ENCODE measurements around the gene DNAJC21. TPM values are rescaled to one million over a fixed set of nuclear protein-coding genes. Genes with fewer than 3 reads are reported as not detected.

The DNAJC21 gene
- polyA plus RNA-seq, 1 donor: 44.5 TPM

GRCh38 chr5:34930870-34931269 is 1.5 kb downstream of the DNAJC21 start:
- peaks cover 9% of the 10 kb centered on the region for H3K4me1 ChIP-seq (ENCODE audit: control insufficient read depth, insufficient read depth, low read length)
- H3K9me3 ChIP-seq (ENCODE audit: control insufficient read depth, low read depth, low read length): no peaks in the 10 kb centered on the region
- H3K27ac ChIP-seq (ENCODE audit: low read length): peak overlapping the region; percentile 95
- DNase-seq: no peak
- H3K36me3 ChIP-seq (ENCODE audit: control insufficient read depth, insufficient read depth, low read length): peaks cover 11% of the 10 kb centered on the region
- H3K27me3 ChIP-seq (ENCODE audit: control insufficient read depth, insufficient read depth, low read length): no peaks in the 10 kb centered on the region
- 88% methylated on average over 3 of the region's 4 CpGs for WGBS (ENCODE audit: insufficient coverage, low lambda C conversion rate)
- H3K4me3 ChIP-seq (ENCODE audit: low read length): peak overlapping the region; percentile 83

DNA sequence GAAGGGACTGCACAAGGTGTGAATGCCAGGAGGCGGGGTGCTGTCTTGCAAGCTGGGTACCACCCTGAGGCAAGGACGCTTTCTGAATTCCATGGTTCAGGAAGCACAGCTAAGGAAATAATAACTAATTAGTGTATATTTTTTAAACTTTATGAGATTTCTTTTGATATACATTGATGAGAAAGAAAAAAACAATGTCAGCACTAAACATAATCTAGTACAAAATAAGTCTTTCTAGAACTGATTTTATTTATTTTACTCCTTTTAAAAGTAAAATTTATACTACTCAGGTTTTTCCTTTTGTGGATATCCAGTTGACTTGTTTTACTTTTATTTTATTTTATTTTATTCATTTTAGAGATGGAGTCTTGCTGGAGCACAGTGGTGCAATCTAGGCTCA is 3.6 kb downstream of the DNAJC21 start:
- peaks cover 19% of the 10 kb centered on the region for H3K36me3 ChIP-seq (ENCODE audit: control insufficient read depth, insufficient read depth, low read length)
- H3K4me1 ChIP-seq (ENCODE audit: control insufficient read depth, insufficient read depth, low read length): peaks cover 9% of the 10 kb centered on the region
- no peaks in the 10 kb centered on the region for H3K9me3 ChIP-seq (ENCODE audit: control insufficient read depth, low read depth, low read length)
- DNase-seq: no peak
- H3K27me3 ChIP-seq (ENCODE audit: control insufficient read depth, insufficient read depth, low read length): no peaks in the 10 kb centered on the region
- no peak overlapping the region for H3K4me3 ChIP-seq (ENCODE audit: low read length)
- no CpG with 5 or more reads among the region's 2 CpGs for WGBS (ENCODE audit: insufficient coverage, low lambda C conversion rate)
- H3K27ac ChIP-seq (ENCODE audit: low read length): no peak overlapping the region

- Histone ChIP-seq H3K4me3 (ENCODE audit: low read length) (no peak overlapping the region), H3K4me1 (ENCODE audit: control insufficient read depth, insufficient read depth, low read length) (no peaks in the 10 kb centered on the region), H3K36me3 (ENCODE audit: control insufficient read depth, insufficient read depth, low read length) (peaks cover 51% of the 10 kb centered on the region), H3K27me3 (ENCODE audit: control insufficient read depth, insufficient read depth, low read length) (no peaks in the 10 kb centered on the region), H3K27ac (ENCODE audit: low read length) (no peak overlapping the region), H3K9me3 (ENCODE audit: control insufficient read depth, low read depth, low read length) (no peaks in the 10 kb centered on the region)
- 100% methylated on average over 2 of the region's 3 CpGs for WGBS (ENCODE audit: insufficient coverage, low lambda C conversion rate)
- DNase-seq: no peak
Measured at GRCh38 chr5:34941936-34942335, 12.6 kb downstream of the DNAJC21 start.

- Histone ChIP-seq H3K4me3 (ENCODE audit: low read length) (no peak overlapping the region), H3K9me3 (ENCODE audit: control insufficient read depth, low read depth, low read length) (no peaks in the 10 kb centered on the region), H3K27ac (ENCODE audit: low read length) (no peak overlapping the region), H3K27me3 (ENCODE audit: control insufficient read depth, insufficient read depth, low read length) (no peaks in the 10 kb centered on the region), H3K36me3 (ENCODE audit: control insufficient read depth, insufficient read depth, low read length) (peaks cover 40% of the 10 kb centered on the region), H3K4me1 (ENCODE audit: control insufficient read depth, insufficient read depth, low read length) (no peaks in the 10 kb centered on the region)
- no peak for DNase-seq
- WGBS (ENCODE audit: insufficient coverage, low lambda C conversion rate): no CpG with 5 or more reads among the region's 2 CpGs
Measured at GRCh38 chr5:34944044-34944443, 14.7 kb downstream of the DNAJC21 start.

DNA sequence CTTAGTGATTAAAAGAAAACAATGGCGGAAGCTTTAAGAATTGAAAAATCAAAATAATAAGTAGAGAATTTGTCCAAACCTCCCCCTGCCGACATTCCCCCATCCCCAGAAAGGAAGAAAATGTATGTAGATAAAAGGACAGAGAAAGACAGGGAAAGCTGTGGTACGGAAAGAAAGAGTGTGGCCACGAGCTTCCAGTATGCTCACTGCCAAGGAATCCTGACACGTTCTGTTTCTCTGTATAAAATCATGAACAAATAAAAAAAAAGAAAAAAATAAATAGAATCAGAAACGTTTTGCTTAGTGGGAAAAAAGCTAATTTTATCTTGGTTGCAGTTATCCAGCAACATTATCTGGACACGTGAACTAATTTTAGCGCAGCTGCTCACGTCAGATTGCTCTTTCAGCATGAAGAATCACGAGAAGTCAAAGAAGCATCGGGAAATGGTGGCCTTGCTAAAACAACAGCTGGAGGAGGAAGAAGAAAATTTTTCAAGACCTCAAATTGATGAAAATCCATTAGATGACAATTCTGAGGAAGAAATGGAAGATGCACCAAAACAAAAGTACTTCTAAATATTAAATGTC is 15.2 kb downstream of the DNAJC21 start:
- H3K9me3 ChIP-seq (ENCODE audit: control insufficient read depth, low read depth, low read length): no peaks in the 10 kb centered on the region
- 94% methylated on average over 7 of the region's 11 CpGs for WGBS (ENCODE audit: insufficient coverage, low lambda C conversion rate)

DNA sequence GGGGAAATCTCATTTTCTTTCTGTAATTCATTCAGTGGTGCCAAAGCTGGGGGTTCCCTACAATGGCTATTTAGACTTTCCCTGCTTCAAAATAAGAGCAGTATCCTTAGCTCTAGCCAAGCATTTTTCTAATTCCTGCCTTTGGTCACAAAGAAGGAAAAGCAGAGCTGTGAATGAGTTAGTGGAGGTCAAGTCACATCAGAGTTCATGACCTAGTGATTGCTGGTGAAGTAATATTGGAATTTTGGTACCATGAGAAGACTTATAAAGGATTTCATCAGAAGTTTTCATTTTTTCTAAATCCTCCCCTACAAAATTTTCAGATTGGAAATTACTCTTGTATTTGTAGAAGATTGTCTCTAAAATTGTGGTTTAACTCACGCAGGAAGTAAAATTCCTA is 28.0 kb downstream of the DNAJC21 start:
- no peak overlapping the region for H3K4me3 ChIP-seq (ENCODE audit: low read length)
- H3K9me3 ChIP-seq (ENCODE audit: control insufficient read depth, low read depth, low read length): no peaks in the 10 kb centered on the region
- no peak for DNase-seq
- no peak overlapping the region for H3K27ac ChIP-seq (ENCODE audit: low read length)
- no peaks in the 10 kb centered on the region for H3K4me1 ChIP-seq (ENCODE audit: control insufficient read depth, insufficient read depth, low read length)
- WGBS (ENCODE audit: insufficient coverage, low lambda C conversion rate): 100% methylated on average over 1 of the region's 1 CpG
- peaks cover 12% of the 10 kb centered on the region for H3K36me3 ChIP-seq (ENCODE audit: control insufficient read depth, insufficient read depth, low read length)
- no peaks in the 10 kb centered on the region for H3K27me3 ChIP-seq (ENCODE audit: control insufficient read depth, insufficient read depth, low read length)

More for the DNA sequence above, 15.2 kb downstream of the DNAJC21 start:
- H3K27ac ChIP-seq (ENCODE audit: low read length): no peak overlapping the region
- no peak overlapping the region for H3K4me3 ChIP-seq (ENCODE audit: low read length)
- no peaks in the 10 kb centered on the region for H3K4me1 ChIP-seq (ENCODE audit: control insufficient read depth, insufficient read depth, low read length)
- peaks cover 40% of the 10 kb centered on the region for H3K36me3 ChIP-seq (ENCODE audit: control insufficient read depth, insufficient read depth, low read length)
- DNase-seq: no peak
- no peaks in the 10 kb centered on the region for H3K27me3 ChIP-seq (ENCODE audit: control insufficient read depth, insufficient read depth, low read length)

DNA sequence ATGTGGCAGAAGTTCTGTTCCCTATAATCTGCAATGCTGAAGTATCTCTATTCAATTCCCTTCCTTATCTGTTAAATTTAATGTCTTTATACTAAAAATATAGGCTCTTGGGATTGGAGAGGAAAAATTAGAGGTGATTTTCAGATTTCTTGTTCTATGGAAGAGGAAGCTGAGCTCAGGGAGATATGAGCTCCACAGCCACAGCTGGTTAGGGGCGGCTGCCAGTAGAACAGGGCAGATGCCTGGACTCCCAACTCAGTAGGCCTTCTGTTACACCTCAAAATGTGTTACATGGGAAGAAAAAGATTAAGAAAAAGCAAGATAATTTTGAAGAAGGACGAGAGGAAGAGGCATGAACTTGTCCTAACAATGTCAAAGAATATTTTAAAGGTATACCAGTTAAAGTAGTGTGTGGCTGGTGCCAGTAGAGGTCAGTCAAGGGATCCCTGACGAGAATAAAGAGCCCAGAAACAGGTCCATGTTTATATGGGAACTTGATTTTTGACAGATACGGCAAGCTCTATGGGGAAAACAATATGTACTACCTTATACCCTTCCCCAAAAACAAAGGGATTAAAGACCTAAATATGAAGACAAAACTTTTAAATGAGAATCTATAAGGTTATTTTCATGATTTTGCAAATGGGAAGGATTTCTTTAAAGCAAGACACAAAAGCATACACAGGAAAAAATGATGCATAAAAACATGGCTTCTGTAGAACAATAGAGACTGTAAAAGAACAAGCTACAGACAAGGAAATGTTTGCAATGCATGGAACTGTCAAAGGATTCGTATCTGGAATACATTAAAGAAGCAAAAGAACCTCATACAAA is 28.7 kb downstream of the DNAJC21 start:
- H3K4me3 ChIP-seq (ENCODE audit: low read length): no peak overlapping the region
- H3K27ac ChIP-seq (ENCODE audit: low read length): no peak overlapping the region
- H3K36me3 ChIP-seq (ENCODE audit: control insufficient read depth, insufficient read depth, low read length): peaks cover 9% of the 10 kb centered on the region
- WGBS (ENCODE audit: insufficient coverage, low lambda C conversion rate): 100% methylated on average over 1 of the region's 5 CpGs
- DNase-seq: peak; percentile 8 to 25
- H3K4me1 ChIP-seq (ENCODE audit: control insufficient read depth, insufficient read depth, low read length): no peaks in the 10 kb centered on the region
- H3K9me3 ChIP-seq (ENCODE audit: control insufficient read depth, low read depth, low read length): no peaks in the 10 kb centered on the region
- H3K27me3 ChIP-seq (ENCODE audit: control insufficient read depth, insufficient read depth, low read length): no peaks in the 10 kb centered on the region

GRCh38 chr5:34959323-34959722 is 30.0 kb downstream of the DNAJC21 start:
- no peak overlapping the region for H3K27ac ChIP-seq (ENCODE audit: low read length)
- H3K4me3 ChIP-seq (ENCODE audit: low read length): no peak overlapping the region
- peak in 1 of 2 donors; percentile 22 for DNase-seq
- H3K4me1 ChIP-seq (ENCODE audit: control insufficient read depth, insufficient read depth, low read length): no peaks in the 10 kb centered on the region
- H3K36me3 ChIP-seq (ENCODE audit: control insufficient read depth, insufficient read depth, low read length): peaks cover 5% of the 10 kb centered on the region
- H3K9me3 ChIP-seq (ENCODE audit: control insufficient read depth, low read depth, low read length): no peaks in the 10 kb centered on the region
- H3K27me3 ChIP-seq (ENCODE audit: control insufficient read depth, insufficient read depth, low read length): no peaks in the 10 kb centered on the region
- WGBS (ENCODE audit: insufficient coverage, low lambda C conversion rate): no CpG with 5 or more reads among the region's 1 CpG

DNA sequence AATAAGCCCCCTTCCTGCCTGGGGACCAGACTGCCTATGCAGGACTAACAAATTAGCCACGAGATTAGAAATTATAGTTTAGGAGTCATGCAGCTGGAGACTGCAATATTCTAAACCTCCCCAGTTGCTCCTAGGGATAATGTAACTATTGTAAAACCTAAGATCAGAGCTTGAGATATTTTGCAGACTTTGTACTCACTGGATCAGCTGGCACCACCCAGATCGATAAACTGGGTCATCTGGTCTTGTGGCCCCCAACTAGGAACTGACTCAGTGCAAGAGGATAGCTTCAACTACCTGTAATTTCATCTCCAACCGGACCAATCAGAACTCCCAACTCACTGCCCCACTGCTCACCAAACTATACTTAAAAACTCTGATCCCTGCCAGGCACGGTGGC is 38.2 kb downstream of the DNAJC21 start:
- H3K4me3 ChIP-seq (ENCODE audit: low read length): no peak overlapping the region
- no peaks in the 10 kb centered on the region for H3K36me3 ChIP-seq (ENCODE audit: control insufficient read depth, insufficient read depth, low read length)
- H3K27ac ChIP-seq (ENCODE audit: low read length): no peak overlapping the region
- WGBS (ENCODE audit: insufficient coverage, low lambda C conversion rate): 0% methylated on average over 1 of the region's 4 CpGs
- no peak for DNase-seq
- no peaks in the 10 kb centered on the region for H3K27me3 ChIP-seq (ENCODE audit: control insufficient read depth, insufficient read depth, low read length)
- H3K4me1 ChIP-seq (ENCODE audit: control insufficient read depth, insufficient read depth, low read length): no peaks in the 10 kb centered on the region
- H3K9me3 ChIP-seq (ENCODE audit: control insufficient read depth, low read depth, low read length): no peaks in the 10 kb centered on the region

GRCh38 chr5:34968258-34968657 is 38.9 kb downstream of the DNAJC21 start:
- Histone ChIP-seq H3K36me3 (ENCODE audit: control insufficient read depth, insufficient read depth, low read length) (no peaks in the 10 kb centered on the region), H3K4me3 (ENCODE audit: low read length) (no peak overlapping the region), H3K27ac (ENCODE audit: low read length) (no peak overlapping the region), H3K4me1 (ENCODE audit: control insufficient read depth, insufficient read depth, low read length) (no peaks in the 10 kb centered on the region), H3K9me3 (ENCODE audit: control insufficient read depth, low read depth, low read length) (no peaks in the 10 kb centered on the region), H3K27me3 (ENCODE audit: control insufficient read depth, insufficient read depth, low read length) (no peaks in the 10 kb centered on the region)
- DNase-seq: no peak
- no CpG with 5 or more reads among the region's 2 CpGs for WGBS (ENCODE audit: insufficient coverage, low lambda C conversion rate)

Measured in large intestine (tissue), 3 donors.